DMS 273 (cell line): ENCODE measurements around the gene WHRN.
A peak's percentile ranks its signal among the peaks of the same experiment; 100 is the strongest.

ENCODE experiments used
- DNase-seq: peaks from one replicate; lab custom pipeline; 2025; ENCODE audit not compliant: unreplicated experiment; lab: John Stamatoyannopoulos, UW

The WHRN gene

DNA sequence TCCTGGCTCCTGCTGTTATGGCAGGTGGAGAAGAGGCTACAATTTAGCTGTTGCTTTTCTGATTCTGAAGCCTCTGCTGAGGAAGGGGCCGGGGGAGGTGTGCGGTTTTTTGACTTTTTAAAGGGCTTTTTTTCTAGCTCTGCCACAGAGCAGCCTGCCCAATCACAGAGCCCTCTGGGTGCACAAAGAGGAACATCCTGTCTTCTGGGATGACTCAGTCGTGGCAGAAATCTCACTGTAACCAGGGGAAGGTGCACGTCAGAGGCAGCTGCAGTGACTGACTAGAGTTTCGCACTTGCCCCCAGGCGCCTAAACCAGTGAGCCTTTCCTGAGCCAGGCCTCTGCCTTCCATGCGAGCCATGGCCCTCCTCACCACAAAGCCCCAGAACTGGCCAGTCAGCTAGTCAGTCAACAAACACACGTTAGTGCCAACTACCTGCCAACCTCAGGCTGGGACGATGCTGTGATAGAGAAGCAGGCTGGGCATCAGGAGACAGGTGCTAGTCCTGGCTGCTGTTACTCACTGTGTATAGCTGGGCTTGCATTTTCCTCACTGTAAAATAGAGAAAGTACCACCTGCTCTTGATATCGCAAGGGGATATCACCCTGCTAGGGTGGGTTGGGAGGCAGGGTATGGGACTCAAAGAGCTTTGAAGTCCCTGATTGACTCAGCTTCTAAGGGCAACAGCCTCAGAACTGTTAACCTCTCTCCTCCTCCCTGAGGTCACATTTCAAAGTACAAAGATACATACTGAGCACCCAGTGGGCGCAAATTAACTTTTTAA, 119.7 kb downstream of the WHRN start:
- DNase-seq = no peak

DNA sequence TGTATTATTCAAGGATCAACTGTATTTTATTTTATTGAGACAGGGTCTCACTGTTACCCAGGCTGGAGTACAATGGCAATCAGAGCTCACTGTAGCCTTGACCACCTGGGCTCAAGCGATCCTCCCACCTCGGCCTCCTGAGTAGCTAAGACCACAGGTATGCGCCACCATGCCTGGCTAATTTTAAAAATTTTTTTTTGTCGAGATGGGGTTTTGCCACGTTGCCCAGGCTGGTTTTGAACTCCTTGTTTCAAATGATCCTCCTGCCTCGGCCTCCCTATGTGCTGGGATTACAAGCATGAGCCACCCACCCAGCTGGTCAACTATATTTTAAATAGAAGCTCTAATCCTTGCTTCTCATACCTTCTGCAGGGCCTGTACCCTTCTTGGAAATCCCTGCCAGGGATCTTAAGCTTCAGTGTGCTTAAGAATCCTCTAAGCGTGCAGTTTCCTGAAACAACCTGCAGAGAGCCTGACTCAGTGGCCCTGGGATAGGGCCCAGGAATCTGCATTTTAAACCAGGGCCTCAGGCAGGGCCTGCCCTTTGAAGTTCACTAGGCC, 120.4 kb downstream of the WHRN start:
- no peak for DNase-seq

DNA sequence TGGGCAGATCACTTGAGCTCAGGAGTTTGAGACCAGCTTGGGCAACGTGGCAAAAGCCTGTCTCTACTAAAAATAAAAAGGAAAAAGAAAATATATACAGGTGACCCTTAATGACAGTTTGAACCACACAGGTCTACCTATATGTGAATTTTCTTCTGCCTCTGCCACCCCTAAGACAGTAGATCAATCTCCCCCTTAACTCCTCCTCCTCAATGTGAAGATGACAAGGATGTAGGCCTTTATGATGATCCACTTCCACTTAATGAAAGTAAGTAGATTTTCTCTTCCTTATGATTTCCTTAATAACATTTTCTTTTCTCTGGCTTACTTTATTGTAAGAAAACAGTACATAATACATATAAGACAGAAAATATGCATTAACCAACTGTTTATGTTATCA, 120.9 kb downstream of the WHRN start:
- DNase-seq = no peak

DNA sequence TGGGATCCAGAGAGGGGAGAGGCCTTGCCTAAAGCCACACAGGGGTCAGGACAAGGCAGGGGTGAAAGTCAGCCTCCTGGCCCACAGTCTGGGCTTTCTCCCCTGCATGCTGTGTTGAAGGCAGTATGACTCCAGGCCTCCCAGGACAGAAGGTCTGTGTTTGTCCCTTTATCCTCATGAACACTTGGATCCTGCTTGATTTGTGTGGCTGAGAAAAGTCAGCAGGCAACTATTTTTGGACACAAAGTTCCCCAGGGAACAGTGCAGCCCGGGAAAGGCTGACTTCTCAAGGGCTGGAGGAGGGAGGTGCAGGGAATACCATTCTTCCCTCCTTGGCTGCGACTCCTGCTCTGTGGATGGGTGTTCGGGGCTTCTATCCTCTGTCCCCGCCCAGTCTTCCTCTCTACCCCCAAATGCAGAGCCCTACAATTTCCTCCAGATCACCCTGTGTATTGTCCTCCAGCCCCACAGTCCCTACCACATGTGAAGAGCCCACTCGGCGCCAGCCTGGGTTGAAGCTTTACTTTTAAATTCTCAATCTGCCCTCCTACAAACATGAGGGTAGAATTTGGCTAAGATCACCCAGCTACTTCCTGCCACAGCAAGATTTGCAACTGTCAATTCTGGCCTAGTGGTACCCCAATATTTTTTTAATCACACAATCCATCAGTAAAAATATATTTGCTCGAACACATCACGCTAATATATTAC, 121.6 kb downstream of the WHRN start:
- peak; percentile 32 for DNase-seq

DNA sequence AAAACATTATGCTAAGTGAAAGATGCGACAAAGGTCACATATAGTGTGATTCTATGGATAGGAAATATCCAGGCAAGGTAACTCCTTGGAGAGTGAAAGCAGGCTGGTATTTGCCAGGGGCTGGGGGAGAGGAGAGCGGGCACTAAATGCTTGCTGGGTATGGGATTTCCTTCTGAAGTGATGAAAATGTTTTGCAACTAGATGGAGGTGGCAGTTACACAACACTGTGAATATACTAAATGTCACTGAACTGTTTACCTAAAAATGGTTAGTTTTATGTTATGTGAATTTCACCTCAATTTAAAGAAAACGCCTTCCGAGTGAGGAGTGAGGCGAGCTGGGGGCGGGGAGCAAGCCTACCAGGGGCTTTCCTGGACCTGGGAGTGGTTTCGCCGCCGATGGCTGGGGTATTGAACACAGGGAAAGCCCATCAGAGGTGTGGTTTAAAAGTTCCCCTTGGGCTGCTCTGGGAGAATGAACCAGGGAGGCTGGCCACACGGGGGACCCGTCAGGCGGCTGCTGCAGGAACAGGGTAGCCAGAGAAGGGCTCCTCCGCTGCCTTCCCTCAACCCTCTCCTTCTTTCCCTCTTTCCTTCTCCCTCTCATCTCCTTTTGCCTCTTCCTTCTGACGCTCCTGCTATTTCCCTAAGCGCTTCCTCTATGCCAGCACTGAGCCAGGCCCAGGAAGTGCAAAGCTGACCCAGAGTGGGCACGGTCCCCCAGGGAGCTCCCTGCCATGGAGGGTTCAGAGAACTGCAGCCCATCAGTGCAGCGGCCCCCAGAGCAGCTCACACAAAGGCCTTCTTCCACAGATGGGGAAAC, 122.4 kb downstream of the WHRN start:
- DNase-seq = peak; percentile 27

DNA sequence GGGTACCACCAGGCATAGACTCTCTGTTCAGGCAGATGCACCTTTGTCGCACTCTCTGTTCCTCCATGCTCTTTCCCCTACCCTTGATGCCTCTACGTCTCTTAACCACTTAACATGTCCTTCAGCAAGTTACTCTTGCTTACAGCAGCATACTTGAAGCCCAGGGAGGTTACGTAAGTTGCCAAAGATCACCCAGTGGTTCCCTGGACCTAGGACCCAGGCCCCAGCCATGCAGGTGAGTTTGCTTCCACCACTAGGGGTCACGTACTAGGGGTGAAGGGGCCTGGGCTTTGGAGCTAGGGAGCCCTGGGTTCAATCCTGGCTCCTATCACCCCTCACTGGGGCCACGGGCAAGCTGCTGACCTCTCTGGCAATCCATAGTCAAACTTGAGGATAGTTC, 126.4 kb downstream of the WHRN start:
- DNase-seq = no peak

DNA sequence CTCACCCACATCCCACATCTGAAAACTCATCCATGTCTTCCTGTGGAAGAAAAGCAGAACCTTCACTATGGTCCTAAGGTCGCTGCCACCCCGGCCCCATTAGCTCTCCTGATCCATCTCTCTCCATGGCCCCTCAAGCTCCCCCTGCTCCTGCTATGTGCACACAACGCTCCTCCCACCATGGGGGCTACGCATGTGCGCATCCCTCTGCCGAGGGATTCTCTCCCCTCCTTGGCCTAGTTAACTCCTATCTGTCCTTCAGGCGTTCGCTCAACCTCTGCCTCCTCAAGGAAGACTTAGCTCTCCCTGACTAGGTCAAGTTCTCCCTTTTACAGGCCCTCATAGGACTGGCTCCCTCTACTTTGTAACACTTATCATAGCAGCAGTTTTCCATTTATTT, 127.3 kb downstream of the WHRN start:
- no peak for DNase-seq

DNA sequence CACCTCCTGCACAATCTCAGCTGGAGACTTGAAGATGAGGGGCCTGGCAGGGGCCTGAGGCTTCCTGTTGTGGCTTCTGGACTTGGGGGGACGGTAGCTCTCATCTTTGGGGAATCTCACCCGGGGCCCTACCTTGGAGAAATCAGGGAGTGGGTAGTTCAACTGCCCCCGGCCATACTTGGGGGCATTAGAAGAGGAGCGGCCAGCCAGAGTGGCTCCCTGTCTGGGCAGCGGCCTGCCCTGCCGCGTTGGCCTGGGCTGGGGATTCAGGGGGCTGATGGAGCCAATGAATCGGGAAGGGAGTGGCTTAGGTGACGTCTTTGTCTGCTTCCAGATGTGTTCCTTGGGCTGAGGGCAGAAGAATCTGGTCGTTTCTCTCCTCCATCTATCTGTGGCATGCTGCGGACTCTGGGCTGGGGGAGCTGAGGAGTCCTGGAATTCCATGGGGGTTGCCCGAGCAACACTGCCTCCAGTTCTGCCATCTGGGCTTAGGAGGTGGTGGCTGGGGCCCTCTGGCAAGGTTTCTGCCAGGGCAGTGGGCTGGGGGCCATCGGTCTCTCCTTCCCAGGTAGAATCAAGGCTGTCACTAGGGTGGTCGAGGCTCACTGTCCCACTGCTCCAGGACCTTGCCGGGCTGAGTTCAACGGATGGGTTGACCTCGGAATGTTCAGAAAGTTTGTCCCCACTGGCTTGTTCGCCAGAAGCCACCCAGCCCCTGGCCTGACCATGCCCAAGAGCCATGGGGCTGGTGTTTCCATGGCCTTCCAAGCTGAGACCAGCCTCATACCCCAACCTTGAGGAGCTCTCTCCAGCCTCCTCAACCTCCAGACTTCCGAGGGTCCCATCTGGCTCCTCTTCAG, 128.5 kb downstream of the WHRN start:
- DNase-seq = no peak

DNA sequence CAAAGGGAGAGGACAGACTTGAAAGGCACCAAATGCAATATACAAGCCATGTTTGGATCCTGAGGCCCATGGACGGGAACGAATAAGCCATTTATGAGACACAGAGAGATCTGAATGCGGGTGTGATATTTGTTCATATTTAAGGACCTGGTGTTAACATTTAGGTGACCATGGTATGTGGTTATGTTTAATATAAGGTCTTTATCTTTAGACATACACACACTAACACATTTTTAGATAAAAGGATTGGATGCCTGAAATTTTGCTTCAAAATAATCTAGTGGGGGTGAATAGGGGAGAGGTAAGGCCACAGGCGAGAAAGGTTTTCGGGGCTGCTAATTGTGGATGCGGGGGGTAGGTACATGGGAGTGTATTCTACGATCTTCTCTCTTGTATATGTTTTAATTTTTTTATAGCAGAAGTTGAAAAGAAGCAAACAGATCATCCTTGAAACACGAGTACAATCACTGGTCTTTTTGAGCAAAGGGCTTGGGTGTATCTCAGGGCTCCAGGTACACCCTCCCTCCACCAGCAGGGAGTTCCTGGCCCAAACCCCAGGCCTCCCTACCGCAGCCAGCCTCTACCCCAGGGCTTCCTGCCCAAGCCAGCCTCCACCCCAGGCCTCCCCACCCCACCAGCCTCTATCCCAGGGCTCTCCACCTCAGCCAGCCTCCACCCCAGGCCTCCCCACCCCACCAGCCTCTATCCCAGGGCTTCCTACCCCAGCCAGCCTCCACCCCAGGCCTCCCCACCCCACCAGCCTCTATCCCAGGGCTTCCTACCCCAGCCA, 129.7 kb downstream of the WHRN start:
- DNase-seq = no peak

DNA sequence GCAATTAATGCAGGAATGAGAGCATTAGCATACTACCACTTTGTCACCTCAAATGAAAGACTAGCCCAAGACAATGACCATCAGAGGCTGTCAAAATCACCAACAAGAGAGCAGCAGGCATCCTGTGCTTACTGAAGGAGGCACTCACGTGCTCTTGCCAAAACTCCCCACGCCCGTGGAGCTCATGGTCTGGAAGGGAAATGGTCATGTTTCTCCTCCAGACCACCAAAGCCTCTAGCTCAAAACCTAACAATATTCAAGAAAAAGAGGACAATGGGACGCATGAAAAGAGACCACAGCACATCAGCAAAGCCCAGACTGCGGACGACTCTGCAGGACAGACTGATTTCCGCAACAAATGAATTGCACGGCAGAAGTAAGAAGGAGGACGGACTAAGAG, 130.3 kb downstream of the WHRN start:
- no peak for DNase-seq

DNA sequence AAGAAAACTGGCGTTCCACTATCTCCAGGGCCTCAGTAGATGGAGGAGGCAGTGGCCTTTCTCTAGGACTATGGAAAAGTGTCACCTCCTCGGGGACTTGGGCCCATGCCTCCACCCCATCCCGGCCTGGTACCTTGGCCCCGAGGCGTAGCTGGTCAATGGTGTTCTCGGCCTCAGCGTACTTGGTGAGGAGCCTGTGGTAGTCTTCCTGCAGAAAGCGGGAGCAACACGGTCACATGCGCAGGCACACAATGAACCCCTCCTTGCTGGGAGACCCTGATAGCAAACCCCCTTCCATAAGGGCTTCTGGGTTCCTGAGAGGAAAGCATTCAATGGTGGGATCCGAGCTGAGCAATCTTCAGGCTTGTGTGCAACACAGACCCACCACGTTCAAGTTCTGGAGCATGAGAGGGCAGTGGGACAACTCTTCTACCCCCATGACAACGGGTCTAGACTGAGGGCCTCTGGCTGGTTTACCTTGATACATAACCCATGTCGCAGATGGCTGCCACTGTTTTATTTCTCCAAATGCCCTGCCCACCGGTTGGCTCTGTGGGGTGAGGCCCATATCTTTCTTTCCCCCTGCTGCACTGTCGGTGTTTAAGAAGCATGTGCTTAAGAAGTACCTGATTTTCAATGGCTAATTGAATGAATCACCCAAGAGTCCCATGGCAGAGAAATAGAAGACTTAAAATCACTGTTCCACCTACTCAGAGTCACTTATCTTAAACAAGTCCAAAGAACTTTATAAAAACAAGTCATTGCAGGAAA, 131.1 kb downstream of the WHRN start:
- no peak for DNase-seq

DNA sequence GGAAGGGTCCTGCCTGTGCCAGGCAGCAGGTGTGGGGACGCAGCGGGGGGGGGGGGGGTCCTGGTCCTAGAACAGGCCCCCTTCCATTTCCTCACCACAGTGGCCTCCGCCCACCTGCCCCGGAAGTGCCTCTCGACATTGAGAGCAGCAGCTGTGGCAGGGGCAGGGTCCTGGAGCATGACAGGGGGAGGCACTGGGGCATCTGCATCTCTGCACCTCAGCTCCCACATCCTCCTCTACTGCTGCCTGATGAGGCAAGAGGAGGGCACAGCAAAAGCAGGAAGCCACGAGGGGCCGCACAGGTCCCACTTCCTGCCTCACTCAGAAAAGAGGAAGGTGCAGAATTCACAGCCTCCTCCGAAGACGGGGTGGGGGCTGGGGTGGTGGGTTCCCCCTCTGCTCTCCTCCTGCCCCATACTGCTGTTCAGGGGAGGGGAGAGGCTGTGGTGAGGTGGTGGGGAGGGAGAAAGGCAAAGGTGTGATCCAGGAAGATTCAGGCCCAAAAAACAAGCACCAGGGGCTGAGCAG, 132.3 kb downstream of the WHRN start:
- DNase-seq = no peak

DNA sequence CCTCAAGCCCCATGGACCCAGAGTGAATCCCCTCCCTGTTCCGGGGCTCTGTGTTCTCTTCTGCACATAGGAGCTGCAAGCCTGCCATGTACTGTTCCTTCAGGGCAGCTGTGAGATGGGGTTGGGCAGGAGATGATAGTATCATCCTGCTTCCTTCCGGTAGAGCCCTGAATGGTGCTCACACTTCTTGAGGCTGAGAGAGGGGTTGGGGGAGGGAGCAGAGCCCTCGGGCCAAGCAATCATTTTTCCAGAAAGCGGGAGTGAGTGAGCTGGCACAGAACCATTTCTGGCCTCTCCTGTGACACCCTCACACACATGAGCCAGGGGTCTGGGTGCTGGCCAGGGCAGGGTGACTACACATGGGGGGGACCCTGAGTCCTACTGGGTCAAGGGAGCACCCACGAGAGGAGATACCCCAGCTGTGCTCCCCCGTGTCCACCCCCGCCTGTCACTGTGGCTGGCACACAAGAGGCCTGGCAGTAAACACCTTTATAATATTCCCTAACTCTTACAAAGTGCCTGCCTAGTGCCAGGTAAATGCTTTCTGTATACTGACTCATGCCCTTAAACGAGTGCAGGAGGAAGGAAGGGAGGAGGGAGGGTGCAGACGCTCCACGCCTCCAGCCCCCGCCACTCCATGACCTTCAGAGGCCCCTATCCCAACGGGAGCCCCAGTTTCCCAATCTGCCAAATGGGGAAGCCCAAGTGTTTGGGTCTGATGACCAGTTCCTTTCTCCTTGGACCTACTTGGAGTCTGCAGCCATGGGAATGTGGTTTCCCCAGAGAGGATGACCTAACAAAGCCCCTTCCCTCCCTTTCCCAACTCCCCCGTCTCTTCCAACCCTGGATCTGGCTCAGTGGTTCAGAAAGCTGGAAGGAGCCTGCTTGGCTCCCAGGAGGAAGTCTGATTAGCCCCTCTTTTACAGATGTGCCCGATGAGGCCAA, 133.0 kb downstream of the WHRN start:
- DNase-seq = no peak

DNA sequence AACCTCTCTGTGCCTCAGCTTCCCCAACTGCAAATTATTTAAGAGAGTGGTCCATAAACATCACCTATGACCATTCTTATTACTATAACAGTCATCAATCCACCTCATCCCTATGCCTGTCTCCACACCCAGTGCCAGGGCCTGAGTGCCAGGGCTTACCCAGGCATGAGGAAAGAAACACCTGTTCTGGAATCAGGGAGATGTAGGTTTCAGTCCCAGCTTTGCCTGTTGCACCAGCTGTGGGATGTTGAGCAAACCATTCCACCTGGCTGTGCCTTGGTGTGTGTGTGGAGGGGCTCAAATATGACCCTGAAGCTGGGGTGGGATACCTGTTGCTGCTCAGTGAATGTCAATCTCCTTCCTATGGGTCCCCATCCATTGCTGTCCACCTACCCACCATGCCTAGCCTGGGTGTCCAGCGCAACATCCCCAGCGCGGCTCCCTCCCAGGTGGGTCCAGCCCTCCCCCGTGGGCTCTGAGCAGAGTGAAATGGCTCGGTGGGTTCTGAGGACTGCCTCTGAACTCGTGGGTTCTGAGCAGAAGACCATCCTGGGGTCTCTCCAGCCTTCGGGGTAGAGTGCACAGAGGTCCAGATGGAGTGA, 133.8 kb downstream of the WHRN start:
- DNase-seq = peak; percentile 36

DNA sequence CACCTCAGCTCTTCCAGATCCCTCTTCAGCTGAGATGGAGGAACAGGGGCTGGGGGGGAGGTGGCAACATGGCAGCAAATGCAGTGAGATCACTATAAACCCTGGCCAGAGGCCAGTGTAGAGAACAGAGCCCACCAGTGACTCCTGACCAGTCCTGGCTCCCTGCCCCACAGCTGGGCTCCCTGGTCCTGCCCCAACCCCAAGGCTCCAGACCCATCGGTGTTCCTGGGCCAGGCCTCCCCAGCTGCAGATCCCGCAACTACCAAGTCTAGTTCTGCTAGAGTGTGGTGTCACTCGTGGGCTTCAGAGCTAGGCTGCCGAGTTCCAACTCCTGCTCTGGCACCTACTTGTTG, 134.3 kb downstream of the WHRN start:
- DNase-seq = peak; percentile 60

DNA sequence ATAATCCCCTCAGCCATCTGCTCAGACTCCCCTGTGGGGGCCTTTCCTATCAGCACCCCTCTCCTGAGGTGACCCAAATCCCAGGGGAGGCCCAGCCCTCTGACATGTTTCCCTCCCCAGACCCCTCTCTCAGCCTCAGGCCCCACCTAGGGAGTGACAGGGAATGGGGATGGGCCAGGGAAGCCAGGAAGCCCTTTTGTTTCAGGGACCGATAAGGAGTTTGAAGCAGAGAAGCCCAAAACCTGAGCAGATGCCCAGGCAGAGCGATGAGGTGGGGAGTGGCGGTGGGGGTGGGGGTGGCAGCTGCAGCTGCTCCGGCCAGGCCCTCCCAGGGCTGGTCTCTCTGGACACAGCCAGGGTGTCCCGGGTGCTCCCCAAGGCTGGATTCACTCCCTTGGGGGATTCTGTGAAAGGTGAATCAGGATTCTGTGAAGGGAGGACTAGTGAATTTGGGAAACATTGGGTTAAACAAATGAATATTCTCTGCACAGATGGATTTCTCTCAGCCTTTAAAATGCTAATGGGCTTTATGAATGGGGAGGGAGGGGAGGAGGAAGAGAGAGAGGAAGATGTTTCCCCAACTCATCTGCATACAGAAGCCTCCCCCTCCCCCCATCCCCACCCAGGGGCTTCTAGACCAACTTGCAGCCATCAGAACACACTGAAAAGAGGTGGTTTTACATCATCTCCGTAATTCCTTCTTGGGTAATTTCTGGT, 134.9 kb downstream of the WHRN start:
- DNase-seq = peak; percentile 81
